MCF 10A (cell line): ENCODE data around the gene SSX2IP. TPM values are rescaled to one million over a fixed set of nuclear protein-coding genes. Genes with fewer than 3 reads are reported as not detected.

Experiments used
- BruUV-seq: library from RNA; stranded (reverse); fragments of 400-500 nt; replicated peaks from 2 replicates; lab custom pipeline; 2021; lab: Mats Ljungman, UMichigan
- CTCF ChIA-PET: fragments of 300-600 bp; sonication (Branson Sonifier 250); formaldehyde crosslinking; extraction: SDS; loops from one replicate; lab custom pipeline; 2021; ENCODE audit warnings: antibody characterized with exemption, inconsistent platforms; lab: Yijun Ruan, JAX
- POLR2A ChIA-PET: fragments of 300-600, 350-650 bp; sonication (Branson Sonifier 250); formaldehyde crosslinking; extraction: SDS; loops from one replicate; lab custom pipeline; 2020; ENCODE audit warnings: antibody characterized with exemption, inconsistent platforms; lab: Yijun Ruan, JAX
- DNase-seq: peaks from one replicate; pipeline ENCODE4 v3.0.0-alpha.2; 2018; ENCODE audit not compliant: unreplicated experiment
- H3K27ac Mint-ChIP-seq: one replicate; pipeline ENCODE4 v1.8.0; 2022; ENCODE audit warnings: mild to moderate bottlenecking, low read depth, mixed read lengths; ENCODE audit not compliant: unreplicated experiment
- H3K27me3 Mint-ChIP-seq: one replicate; pipeline ENCODE4 v1.8.0; 2022; ENCODE audit warnings: mixed read lengths; ENCODE audit not compliant: insufficient read depth, unreplicated experiment
- H3K36me3 Mint-ChIP-seq: one replicate; pipeline ENCODE4 v1.8.0; 2022; ENCODE audit warnings: mild to moderate bottlenecking, moderate library complexity, mixed read lengths; ENCODE audit not compliant: insufficient read depth, unreplicated experiment
- H3K4me1 Mint-ChIP-seq: one replicate; pipeline ENCODE4 v1.8.0; 2022; ENCODE audit warnings: mixed read lengths; ENCODE audit not compliant: insufficient read depth, unreplicated experiment
- H3K4me3 Mint-ChIP-seq: one replicate; pipeline ENCODE4 v1.8.0; 2022; ENCODE audit warnings: mild to moderate bottlenecking, moderate library complexity, mixed read lengths; ENCODE audit not compliant: unreplicated experiment
- H3K9me3 Mint-ChIP-seq: one replicate; pipeline ENCODE4 v1.8.0; 2022; ENCODE audit warnings: mixed read lengths; ENCODE audit not compliant: unreplicated experiment
- CTCF ChIP-seq: fragments of 200-600 bp; IDR thresholded peaks from one replicate; pipeline ENCODE4 v1.8.0; 2022; ENCODE audit warnings: antibody characterized with exemption, mild to moderate bottlenecking; ENCODE audit not compliant: unreplicated experiment
- intact Hi-C: fragments of 100-400 bp; cut with micrococcal nuclease; formaldehyde crosslinking; loops from 2 replicates; pipeline ENCODE4 v1.14.1; 2022
- total RNA-seq: library from RNA; stranded (reverse); gene quantifications from 2 replicates; pipeline ENCODE4 v1.2.3, GENCODE V29; 2022

SSX2IP gene
- total RNA-seq, 1 experiment from 2014 or later: 19.4 TPM

GRCh38 chr1:84692391-84692790 lies 2.1 kb upstream of the SSX2IP start:
- intact Hi-C loops: no loop called here
- TF ChIP-seq CTCF: no peak
- DNase-seq: no peak
- BruUV-seq: no TSS peak
- Mint-ChIP-seq H3K27ac (no peak overlapping the region), H3K4me3 (no peak overlapping the region), H3K4me1 (peaks cover 33% of the 10 kb centered on the region), H3K9me3 (no peaks in the 10 kb centered on the region), H3K27me3 (no peaks in the 10 kb centered on the region), H3K36me3 (peaks cover 6% of the 10 kb centered on the region)
- POLR2A ChIA-PET: interaction anchor here (4.7 kb wide), 1 partner anchor 57 kb away, joined by 49 read pairs; no protein-coding TSS in a partner anchor
- CTCF ChIA-PET: interaction anchor here (1.7 kb wide), 1 partner anchor 61 kb away, joined by 10 read pairs; no protein-coding TSS in a partner anchor

GRCh38 chr1:84691122-84691783 lies 992 bp upstream of the SSX2IP start:
- no peak for TF ChIP-seq CTCF
- no peaks in the 10 kb centered on the region for H3K9me3 Mint-ChIP-seq
- BruUV-seq: no TSS peak
- ChIA-PET POLR2A (interaction anchor here (0.6 to 4.7 kb wide), 5 partner anchors 9 to 693 kb away, joined by 3 to 49 read pairs (median 4); partner anchors contain the start of genes CTBS and TTLL7), CTCF (no interaction called here)
- H3K4me3 Mint-ChIP-seq: peak overlapping the region; percentile 97
- H3K4me1 Mint-ChIP-seq: peaks cover 36% of the 10 kb centered on the region
- H3K36me3 Mint-ChIP-seq: peaks cover 6% of the 10 kb centered on the region
- no peak for DNase-seq
- H3K27me3 Mint-ChIP-seq: no peaks in the 10 kb centered on the region
- intact Hi-C loops: loop anchor here (2.0 kb wide), 1 partner anchor 62 kb away; no protein-coding TSS in a partner anchor
- H3K27ac Mint-ChIP-seq: peak overlapping the region; percentile 83

- peak; percentile 48 for DNase-seq
- Mint-ChIP-seq H3K36me3 (peaks cover 6% of the 10 kb centered on the region), H3K27ac (peak overlapping the region; percentile 83), H3K9me3 (no peaks in the 10 kb centered on the region), H3K4me1 (peaks cover 40% of the 10 kb centered on the region), H3K4me3 (peak overlapping the region; percentile 97), H3K27me3 (no peaks in the 10 kb centered on the region)
- ChIA-PET CTCF (interaction anchor here (0.6 to 3.0 kb wide), 12 partner anchors 10 to 64 kb away, joined by 3 to 16 read pairs (median 4); no protein-coding TSS in a partner anchor), POLR2A (interaction anchor here (0.7 to 4.7 kb wide), 15 partner anchors 9 to 189 kb away, joined by 3 to 49 read pairs (median 4); partner anchors contain the start of genes CTBS, GNG5 and SPATA1)
- TSS peak; percentile 57 for BruUV-seq
- no peak for TF ChIP-seq CTCF
- intact Hi-C loops: loop anchor here (2.0 kb wide), 1 partner anchor 63 kb away; no protein-coding TSS in a partner anchor
These were observed 506 bp downstream of the SSX2IP start for GRCh38 chr1:84689514-84690396.
